Measurements from ENCODE around the gene NR6A1.
"Not testable (repeated sequence)": the region's sequence is repeated elsewhere in the genome, so short reads cannot be mapped to it uniquely, and the experiment has no call there.

NR6A1 gene

GRCh38 chr9:124618476-124618875, 152.6 kb downstream of the NR6A1 start:
- H4K8ac ChIP-seq (ENCODE audit: low read depth, low read length): no peak overlapping the region
- no peak overlapping the region for H2BK15ac ChIP-seq (ENCODE audit: low read length)
- H3K79me1 ChIP-seq (ENCODE audit: low read depth, low read length): no peaks in the 10 kb centered on the region
- no peak overlapping the region for H2BK120ac ChIP-seq (ENCODE audit: low read depth, low read length)
- no peaks in the 10 kb centered on the region for H3K9me3 ChIP-seq (replicated peaks in 1 of 2; ENCODE audit: control insufficient read depth in 2 of 2, insufficient read depth in 1 of 2, low read depth in 1 of 2, low read length in 2 of 2)
- DNase-seq (ENCODE audit: low spot score): no peak
- no peaks in the 10 kb centered on the region for H3K36me3 ChIP-seq (replicated peaks in 1 of 2; ENCODE audit: control insufficient read depth in 2 of 2, insufficient read depth in 2 of 2, low read length in 2 of 2)
- H3K9ac ChIP-seq (ENCODE audit: low read depth, low read length, poor library complexity): no peak overlapping the region
- no peak overlapping the region for H3K4me2 ChIP-seq (ENCODE audit: insufficient read depth, low read length, poor library complexity, severe bottlenecking)
- H2AFZ ChIP-seq (ENCODE audit: low read length): no peak overlapping the region
- H3K23ac ChIP-seq (ENCODE audit: low read depth, low read length, poor library complexity): no peak overlapping the region
- H2AK5ac ChIP-seq (ENCODE audit: low read depth, low read length): no peak overlapping the region
- no peak overlapping the region for H3K4ac ChIP-seq (ENCODE audit: low read length)
- WGBS, 2 donors (ENCODE audit: extremely low coverage in 2 of 2, insufficient read length in 2 of 2, insufficient replicate concordance in 1 of 2): no CpG with 5 or more reads among the region's 3 CpGs
- no peak overlapping the region for H3K27ac ChIP-seq (replicated peaks; ENCODE audit: low read length)
- no peaks in the 10 kb centered on the region for H3K27me3 ChIP-seq (ENCODE audit: control insufficient read depth in 3 of 3, insufficient read depth in 3 of 3, low read depth in 1 of 3, low read length in 3 of 3)
- H3K14ac ChIP-seq (ENCODE audit: low read length): no peak overlapping the region
- no peak overlapping the region for H2BK12ac ChIP-seq (ENCODE audit: low read length)
- H3K4me1 ChIP-seq (ENCODE audit: control insufficient read depth in 2 of 2, insufficient read depth in 1 of 2, low read depth in 1 of 2, low read length in 2 of 2): peaks cover 1 to 10% of the 10 kb centered on the region in 2 donors
- H3K4me3 ChIP-seq (ENCODE audit: low read length in 2 of 2): no peak overlapping the region
- no peak overlapping the region for H4K91ac ChIP-seq (ENCODE audit: low read depth, low read length, poor library complexity)
- no peak overlapping the region for H2BK5ac ChIP-seq (ENCODE audit: low read length)
- H3K18ac ChIP-seq (ENCODE audit: low read length): no peak overlapping the region

GRCh38 chr9:124617477-124618141, 153.5 kb downstream of the NR6A1 start:
- Histone ChIP-seq H3K36me3 (replicated peaks in 1 of 2; ENCODE audit: control insufficient read depth in 2 of 2, insufficient read depth in 2 of 2, low read length in 2 of 2) (no peaks in the 10 kb centered on the region), H3K18ac (ENCODE audit: low read length) (no peak overlapping the region), H3K14ac (ENCODE audit: low read length) (no peak overlapping the region), H4K91ac (ENCODE audit: low read depth, low read length, poor library complexity) (no peak overlapping the region), H2BK120ac (ENCODE audit: low read depth, low read length) (no peak overlapping the region), H3K27ac (replicated peaks; ENCODE audit: low read length) (peak overlapping the region; percentile 19), H3K9ac (ENCODE audit: low read depth, low read length, poor library complexity) (no peak overlapping the region), H2BK5ac (ENCODE audit: low read length) (no peak overlapping the region), H3K27me3 (ENCODE audit: control insufficient read depth in 3 of 3, insufficient read depth in 3 of 3, low read depth in 1 of 3, low read length in 3 of 3) (no peaks in the 10 kb centered on the region), H3K4ac (ENCODE audit: low read length) (no peak overlapping the region), H2BK12ac (ENCODE audit: low read length) (no peak overlapping the region), H2AK5ac (ENCODE audit: low read depth, low read length) (no peak overlapping the region), H3K9me3 (replicated peaks in 1 of 2; ENCODE audit: control insufficient read depth in 2 of 2, insufficient read depth in 1 of 2, low read depth in 1 of 2, low read length in 2 of 2) (no peaks in the 10 kb centered on the region), H3K4me3 (ENCODE audit: low read length in 2 of 2) (no peak overlapping the region), H3K4me1 (ENCODE audit: control insufficient read depth in 2 of 2, insufficient read depth in 1 of 2, low read depth in 1 of 2, low read length in 2 of 2) (peaks cover 1 to 8% of the 10 kb centered on the region in 2 donors), H3K4me2 (ENCODE audit: insufficient read depth, low read length, poor library complexity, severe bottlenecking) (no peak overlapping the region), H2BK15ac (ENCODE audit: low read length) (no peak overlapping the region), H2AFZ (ENCODE audit: low read length) (peak overlapping the region; percentile 27), H4K8ac (ENCODE audit: low read depth, low read length) (no peak overlapping the region), H3K79me1 (ENCODE audit: low read depth, low read length) (no peaks in the 10 kb centered on the region), H3K23ac (ENCODE audit: low read depth, low read length, poor library complexity) (no peak overlapping the region)
- DNase-seq (ENCODE audit: low spot score): peak; percentile 80
- no CpG with 5 or more reads among the region's 3 CpGs for WGBS, 2 donors (ENCODE audit: extremely low coverage in 2 of 2, insufficient read length in 2 of 2, insufficient replicate concordance in 1 of 2)

- Histone ChIP-seq H3K23ac (ENCODE audit: low read depth, low read length, poor library complexity) (no peak overlapping the region), H3K79me1 (ENCODE audit: low read depth, low read length) (no peaks in the 10 kb centered on the region), H3K4me1 (ENCODE audit: control insufficient read depth in 2 of 2, insufficient read depth in 1 of 2, low read depth in 1 of 2, low read length in 2 of 2) (peaks cover 1 to 6% of the 10 kb centered on the region in 2 donors), H4K8ac (ENCODE audit: low read depth, low read length) (no peak overlapping the region), H3K18ac (ENCODE audit: low read length) (no peak overlapping the region), H3K36me3 (replicated peaks in 1 of 2; ENCODE audit: control insufficient read depth in 2 of 2, insufficient read depth in 2 of 2, low read length in 2 of 2) (no peaks in the 10 kb centered on the region), H3K14ac (ENCODE audit: low read length) (no peak overlapping the region), H3K9ac (ENCODE audit: low read depth, low read length, poor library complexity) (no peak overlapping the region), H3K4me2 (ENCODE audit: insufficient read depth, low read length, poor library complexity, severe bottlenecking) (no peak overlapping the region), H4K91ac (ENCODE audit: low read depth, low read length, poor library complexity) (no peak overlapping the region), H2AK5ac (ENCODE audit: low read depth, low read length) (no peak overlapping the region), H3K4me3 (ENCODE audit: low read length in 2 of 2) (no peak overlapping the region), H3K27ac (replicated peaks; ENCODE audit: low read length) (no peak overlapping the region), H2BK120ac (ENCODE audit: low read depth, low read length) (no peak overlapping the region), H2AFZ (ENCODE audit: low read length) (no peak overlapping the region), H2BK15ac (ENCODE audit: low read length) (no peak overlapping the region), H3K9me3 (replicated peaks in 1 of 2; ENCODE audit: control insufficient read depth in 2 of 2, insufficient read depth in 1 of 2, low read depth in 1 of 2, low read length in 2 of 2) (no peaks in the 10 kb centered on the region), H3K27me3 (ENCODE audit: control insufficient read depth in 3 of 3, insufficient read depth in 3 of 3, low read depth in 1 of 3, low read length in 3 of 3) (no peaks in the 10 kb centered on the region), H2BK12ac (ENCODE audit: low read length) (no peak overlapping the region), H2BK5ac (ENCODE audit: low read length) (no peak overlapping the region), H3K4ac (ENCODE audit: low read length) (no peak overlapping the region)
- no CpG with 5 or more reads among the region's 3 CpGs for WGBS, 2 donors (ENCODE audit: extremely low coverage in 2 of 2, insufficient read length in 2 of 2, insufficient replicate concordance in 1 of 2)
- DNase-seq (ENCODE audit: low spot score): no peak
Observed at GRCh38 chr9:124616961-124617360, 154.2 kb downstream of the NR6A1 start.

- H3K36me3 ChIP-seq (replicated peaks in 1 of 2; ENCODE audit: control insufficient read depth in 2 of 2, insufficient read depth in 2 of 2, low read length in 2 of 2); H3K14ac ChIP-seq (ENCODE audit: low read length); H3K4me2 ChIP-seq (ENCODE audit: insufficient read depth, low read length, poor library complexity, severe bottlenecking); H3K4me3 ChIP-seq (ENCODE audit: low read length in 2 of 2); H3K27ac ChIP-seq (replicated peaks; ENCODE audit: low read length); H4K91ac ChIP-seq (ENCODE audit: low read depth, low read length, poor library complexity); H2BK12ac ChIP-seq (ENCODE audit: low read length); H2BK15ac ChIP-seq (ENCODE audit: low read length); H3K4ac ChIP-seq (ENCODE audit: low read length); H3K79me1 ChIP-seq (ENCODE audit: low read depth, low read length); H2AFZ ChIP-seq (ENCODE audit: low read length); H2BK5ac ChIP-seq (ENCODE audit: low read length); H3K27me3 ChIP-seq (ENCODE audit: control insufficient read depth in 3 of 3, insufficient read depth in 3 of 3, low read depth in 1 of 3, low read length in 3 of 3); H3K4me1 ChIP-seq (ENCODE audit: control insufficient read depth in 2 of 2, insufficient read depth in 1 of 2, low read depth in 1 of 2, low read length in 2 of 2); H2AK5ac ChIP-seq (ENCODE audit: low read depth, low read length); H3K18ac ChIP-seq (ENCODE audit: low read length); H4K8ac ChIP-seq (ENCODE audit: low read depth, low read length); H3K23ac ChIP-seq (ENCODE audit: low read depth, low read length, poor library complexity); H3K9me3 ChIP-seq (replicated peaks in 1 of 2; ENCODE audit: control insufficient read depth in 2 of 2, insufficient read depth in 1 of 2, low read depth in 1 of 2, low read length in 2 of 2); H3K9ac ChIP-seq (ENCODE audit: low read depth, low read length, poor library complexity); H2BK120ac ChIP-seq (ENCODE audit: low read depth, low read length); DNase-seq (ENCODE audit: low spot score): not testable (repeated sequence)
- no CpG with 5 or more reads among the region's 7 CpGs for WGBS, 2 donors (ENCODE audit: extremely low coverage in 2 of 2, insufficient read length in 2 of 2, insufficient replicate concordance in 1 of 2)
Observed at GRCh38 chr9:124615840-124616239, 155.3 kb downstream of the NR6A1 start.

Measured in neuronal stem cell (in vitro differentiated cells).